Measurements from ENCODE around the gene CST9L. TPM values are rescaled to one million over a fixed set of nuclear protein-coding genes. Genes with fewer than 3 reads are reported as not detected.
A peak's percentile ranks its signal among the peaks of the same experiment; 100 is the strongest.

Gene CST9L
- total RNA-seq, 4 donors from 2014 or later, result not detected

- TF ChIP-seq CTCF (IDR thresholded peaks at IDR 0.05) (no peak), POLR2A (IDR thresholded peaks at IDR 0.05) (no peak), POLR2AphosphoS5 (IDR thresholded peaks at IDR 0.05) (no peak), EP300 (IDR thresholded peaks at IDR 0.05) (no peak)
- Histone ChIP-seq H3K36me3 (no peaks in the 10 kb centered on the region), H3K9me3 (no peaks in the 10 kb centered on the region), H3K27ac (no peak overlapping the region), H3K27me3 (peaks cover 8% of the 10 kb centered on the region), H3K4me3 (no peak overlapping the region), H3K4me1 (peaks cover 8% of the 10 kb centered on the region)
- DNase-seq (ENCODE audit: low spot score in 2 of 2), result peak in 1 of 2 donors; percentile 47
- WGBS, result 64% methylated on average over 11 of the region's 13 CpGs
Measured at GRCh38 chr20:23586735-23587525, 18.6 kb upstream of the CST9L start.

- no peak overlapping the region for H3K27ac ChIP-seq
- 84% methylated on average over 5 of the region's 5 CpGs for WGBS
- H3K4me1 ChIP-seq, result peaks cover 8% of the 10 kb centered on the region
- H3K4me3 ChIP-seq, result no peak overlapping the region
- TF ChIP-seq CTCF (IDR thresholded peaks at IDR 0.05), result no peak
- TF ChIP-seq POLR2A (IDR thresholded peaks at IDR 0.05), result no peak
- no peak for TF ChIP-seq EP300 (IDR thresholded peaks at IDR 0.05)
- TF ChIP-seq POLR2AphosphoS5 (IDR thresholded peaks at IDR 0.05), result no peak
- no peaks in the 10 kb centered on the region for H3K9me3 ChIP-seq
- no peaks in the 10 kb centered on the region for H3K36me3 ChIP-seq
- no peak for DNase-seq (ENCODE audit: low spot score in 2 of 2)
- H3K27me3 ChIP-seq, result peaks cover 8% of the 10 kb centered on the region
Measured at GRCh38 chr20:23585808-23586734, 17.8 kb upstream of the CST9L start.

- DNase-seq (ENCODE audit: low spot score in 2 of 2), result no peak
- Histone ChIP-seq H3K4me1 (peaks cover 8% of the 10 kb centered on the region), H3K9me3 (no peaks in the 10 kb centered on the region), H3K4me3 (no peak overlapping the region), H3K27ac (no peak overlapping the region), H3K27me3 (peaks cover 8% of the 10 kb centered on the region), H3K36me3 (no peaks in the 10 kb centered on the region)
- no peak for TF ChIP-seq POLR2A (IDR thresholded peaks at IDR 0.05)
- no peak for TF ChIP-seq EP300 (IDR thresholded peaks at IDR 0.05)
- no peak for TF ChIP-seq POLR2AphosphoS5 (IDR thresholded peaks at IDR 0.05)
- TF ChIP-seq CTCF (IDR thresholded peaks at IDR 0.05), result no peak
- 58% methylated on average over 2 of the region's 5 CpGs for WGBS
Measured at GRCh38 chr20:23585449-23585807, 17.1 kb upstream of the CST9L start.

GRCh38 chr20:23584434-23585199 is 16.3 kb upstream of the CST9L start:
- Histone ChIP-seq H3K9me3 (no peaks in the 10 kb centered on the region), H3K4me3 (no peak overlapping the region), H3K27ac (no peak overlapping the region), H3K4me1 (peaks cover 8% of the 10 kb centered on the region), H3K27me3 (peaks cover 8% of the 10 kb centered on the region), H3K36me3 (no peaks in the 10 kb centered on the region)
- TF ChIP-seq CTCF (IDR thresholded peaks at IDR 0.05), result no peak
- 70% methylated on average over 5 of the region's 5 CpGs for WGBS
- no peak for DNase-seq (ENCODE audit: low spot score in 2 of 2)
